GM23338 (cell line): Measurements from ENCODE around the gene PLEKHA7. TPM values are rescaled to one million over a fixed set of nuclear protein-coding genes. Genes with fewer than 3 reads are reported as not detected.
"Not testable (repeated sequence)": the region's sequence is repeated elsewhere in the genome, so short reads cannot be mapped to it uniquely, and the experiment has no call there.

ENCODE experiments used
- ATAC-seq: fragments of 200-7000 bp; cut with Tn5 transposase; 3 replicates; pipeline ENCODE4 v1.9.1; 2020
- DNase-seq: peaks from one replicate; pipeline ENCODE4 v3.0.0-alpha.2; 2015; ENCODE audit warnings: low spot score
- H2AFZ ChIP-seq: fragments of 200-600 bp; sonication (generic); 2 replicates; pipeline ENCODE4 v1.8.0; 2016; ENCODE audit warnings: antibody characterized with exemption, mild to moderate bottlenecking, moderate library complexity
- H3F3A ChIP-seq: fragments of 200-600 bp; sonication (generic); replicated peaks from 2 replicates; pipeline ENCODE4 v1.8.0; 2017; ENCODE audit warnings: antibody characterized with exemption, mixed run types, low read depth
- H3K27ac ChIP-seq: fragments of 200-600 bp; sonication (generic); 2 replicates; pipeline ENCODE4 v1.6.1; 2016; ENCODE audit warnings: low read depth
- H3K27me3 ChIP-seq: fragments of 200-600 bp; sonication (generic); 2 replicates; pipeline ENCODE4 v1.8.0; 2016; ENCODE audit warnings: mild to moderate bottlenecking, mixed run types, moderate library complexity; ENCODE audit not compliant: insufficient read depth
- H3K36me3 ChIP-seq: fragments of 200-600 bp; sonication (generic); 2 replicates; pipeline ENCODE4 v1.8.0; 2016; ENCODE audit warnings: mild to moderate bottlenecking; ENCODE audit not compliant: insufficient read depth
- H3K4me1 ChIP-seq: fragments of 200-600 bp; sonication (generic); 2 replicates; pipeline ENCODE4 v1.8.0; 2016; ENCODE audit warnings: mild to moderate bottlenecking, moderate library complexity; ENCODE audit not compliant: insufficient read depth
- H3K4me2 ChIP-seq: fragments of 200-600 bp; sonication (generic); 2 replicates; pipeline ENCODE4 v1.7.1; 2017; ENCODE audit warnings: mixed run types
- H3K4me3 ChIP-seq: fragments of 200-600 bp; sonication (generic); 2 replicates; pipeline ENCODE4 v1.6.1; 2016; ENCODE audit warnings: mixed run types
- H3K79me2 ChIP-seq: fragments of 200-600 bp; sonication (generic); replicated peaks from 2 replicates; pipeline ENCODE4 v1.8.0; 2017; ENCODE audit warnings: mild to moderate bottlenecking; ENCODE audit not compliant: insufficient read depth
- H3K9me2 ChIP-seq: fragments of 200-600 bp; sonication (generic); 2 replicates; pipeline ENCODE4 v1.8.0; 2017; ENCODE audit not compliant: insufficient read depth
- H4K20me1 ChIP-seq: fragments of 200-600 bp; sonication (generic); replicated peaks from 2 replicates; pipeline ENCODE4 v1.8.0; 2017; ENCODE audit warnings: mild to moderate bottlenecking; ENCODE audit not compliant: insufficient read depth
- H3K27ac Mint-ChIP-seq: 2 replicates; pipeline ENCODE4 v1.8.0; 2020; ENCODE audit warnings: inconsistent platforms, mild to moderate bottlenecking, moderate library complexity, mixed read lengths
- H3K27me3 Mint-ChIP-seq: 3 replicates; pipeline ENCODE4 v1.8.0; 2022; ENCODE audit warnings: low read depth, mild to moderate bottlenecking, moderate library complexity, mixed read lengths, inconsistent platforms; ENCODE audit not compliant: insufficient read depth, poor library complexity
- H3K36me3 Mint-ChIP-seq: 3 replicates; pipeline ENCODE4 v1.8.0; 2021; ENCODE audit warnings: low read depth, mild to moderate bottlenecking, inconsistent platforms, moderate library complexity, mixed read lengths
- H3K4me1 Mint-ChIP-seq: 3 replicates; pipeline ENCODE4 v1.8.0; 2020; ENCODE audit warnings: mild to moderate bottlenecking, inconsistent platforms, mixed read lengths
- H3K4me3 Mint-ChIP-seq: 3 replicates; pipeline ENCODE4 v1.8.0; 2021; ENCODE audit warnings: moderate library complexity, mild to moderate bottlenecking, inconsistent platforms, mixed read lengths
- H3K9me3 Mint-ChIP-seq: 3 replicates; pipeline ENCODE4 v1.8.0; 2020; ENCODE audit warnings: moderate library complexity, mild to moderate bottlenecking, inconsistent platforms, mixed read lengths
- polyA plus RNA-seq: library from polyadenylated mRNA; unstranded; fragments of >200 nt; fragmentation: Nextera tagmentation; extraction: Ambion mirVana; gene quantifications from 2 replicates; pipeline ENCODE4 v1.2.1, GENCODE V29; 2016
- total RNA-seq: library from RNA; depleted of rRNA; stranded (reverse); fragments of >200 nt; shearing (Covaris generic); gene quantifications from 2 replicates; pipeline ENCODE4 v1.2.3, GENCODE V29; 2014
- TF ChIP-seq, protein P1 (sequence below): fragments of 250-450 bp; sonication (Bioruptor Pico); IDR thresholded peaks from 2 replicates; pipeline ENCODE4 v1.5.0; 2020; ENCODE audit warnings: mild to moderate bottlenecking, moderate library complexity
- TF ChIP-seq, protein P2 (sequence below), 2 experiments: fragments of 200-600 bp in 1 of 2; sonication (generic) in 1 of 2; conservative IDR thresholded peaks; 2 replicates each; pipeline versions ENCODE4 v1.5.1 to v1.6.1; 2016 to 2017; ENCODE audit warnings: antibody characterized with exemption in 2 of 2, low read depth in 2 of 2, mild to moderate bottlenecking in 2 of 2, moderate library complexity in 1 of 2

PLEKHA7 gene
- total and polyA plus RNA-seq, 2 experiments from 2014 or later = 9.7 to 15.8 TPM

DNA sequence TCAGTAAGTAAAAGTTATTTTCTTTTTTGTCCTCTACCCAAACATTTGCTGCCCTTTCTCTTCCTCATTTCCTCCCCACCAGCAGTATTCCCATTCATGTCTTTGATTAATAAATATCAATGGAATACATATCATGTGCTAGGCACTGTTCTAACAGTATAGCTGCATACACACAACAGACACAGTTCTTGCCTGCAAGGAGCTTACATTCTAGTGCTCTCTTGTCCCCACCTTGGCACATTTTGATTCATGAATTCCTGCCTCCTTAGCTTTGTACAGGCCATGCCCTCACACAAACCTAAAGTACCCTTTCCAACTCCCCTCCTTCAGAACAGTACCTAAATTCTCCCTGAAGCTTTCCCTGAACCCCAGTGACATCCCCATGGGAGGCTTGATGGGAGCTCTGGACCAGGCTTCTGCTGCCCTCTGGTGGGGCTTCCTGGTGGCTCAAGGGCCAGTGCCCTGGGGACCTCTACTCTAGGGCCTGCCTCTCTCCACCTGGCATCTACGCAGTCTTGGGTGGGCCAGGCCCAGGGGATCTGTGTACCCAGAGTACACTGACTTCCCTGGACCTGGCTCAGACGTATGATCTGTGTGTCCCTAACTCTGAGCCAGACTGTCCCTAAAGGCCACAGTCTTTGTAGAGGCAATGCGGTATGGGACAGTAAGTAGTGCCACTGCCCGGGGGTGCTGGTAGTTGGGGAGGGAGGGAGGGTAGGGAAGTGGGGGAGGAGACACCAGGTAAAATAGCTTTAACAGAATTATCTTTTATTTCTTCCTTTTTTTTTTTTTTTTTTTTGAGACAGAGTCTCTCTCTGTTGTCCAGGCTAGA, 49.2 kb upstream of the PLEKHA7 start:
- H3K4me3 ChIP-seq = no peak overlapping the region
- Mint-ChIP-seq H3K4me1 (no peaks in the 10 kb centered on the region), H3K4me3 (no peak overlapping the region), H3K27me3 (peaks cover 6% of the 10 kb centered on the region), H3K9me3 (no peaks in the 10 kb centered on the region), H3K36me3 (no peaks in the 10 kb centered on the region), H3K27ac (no peak overlapping the region)
- H3K36me3 ChIP-seq = no peaks in the 10 kb centered on the region
- TF ChIP-seq, protein P1, sequence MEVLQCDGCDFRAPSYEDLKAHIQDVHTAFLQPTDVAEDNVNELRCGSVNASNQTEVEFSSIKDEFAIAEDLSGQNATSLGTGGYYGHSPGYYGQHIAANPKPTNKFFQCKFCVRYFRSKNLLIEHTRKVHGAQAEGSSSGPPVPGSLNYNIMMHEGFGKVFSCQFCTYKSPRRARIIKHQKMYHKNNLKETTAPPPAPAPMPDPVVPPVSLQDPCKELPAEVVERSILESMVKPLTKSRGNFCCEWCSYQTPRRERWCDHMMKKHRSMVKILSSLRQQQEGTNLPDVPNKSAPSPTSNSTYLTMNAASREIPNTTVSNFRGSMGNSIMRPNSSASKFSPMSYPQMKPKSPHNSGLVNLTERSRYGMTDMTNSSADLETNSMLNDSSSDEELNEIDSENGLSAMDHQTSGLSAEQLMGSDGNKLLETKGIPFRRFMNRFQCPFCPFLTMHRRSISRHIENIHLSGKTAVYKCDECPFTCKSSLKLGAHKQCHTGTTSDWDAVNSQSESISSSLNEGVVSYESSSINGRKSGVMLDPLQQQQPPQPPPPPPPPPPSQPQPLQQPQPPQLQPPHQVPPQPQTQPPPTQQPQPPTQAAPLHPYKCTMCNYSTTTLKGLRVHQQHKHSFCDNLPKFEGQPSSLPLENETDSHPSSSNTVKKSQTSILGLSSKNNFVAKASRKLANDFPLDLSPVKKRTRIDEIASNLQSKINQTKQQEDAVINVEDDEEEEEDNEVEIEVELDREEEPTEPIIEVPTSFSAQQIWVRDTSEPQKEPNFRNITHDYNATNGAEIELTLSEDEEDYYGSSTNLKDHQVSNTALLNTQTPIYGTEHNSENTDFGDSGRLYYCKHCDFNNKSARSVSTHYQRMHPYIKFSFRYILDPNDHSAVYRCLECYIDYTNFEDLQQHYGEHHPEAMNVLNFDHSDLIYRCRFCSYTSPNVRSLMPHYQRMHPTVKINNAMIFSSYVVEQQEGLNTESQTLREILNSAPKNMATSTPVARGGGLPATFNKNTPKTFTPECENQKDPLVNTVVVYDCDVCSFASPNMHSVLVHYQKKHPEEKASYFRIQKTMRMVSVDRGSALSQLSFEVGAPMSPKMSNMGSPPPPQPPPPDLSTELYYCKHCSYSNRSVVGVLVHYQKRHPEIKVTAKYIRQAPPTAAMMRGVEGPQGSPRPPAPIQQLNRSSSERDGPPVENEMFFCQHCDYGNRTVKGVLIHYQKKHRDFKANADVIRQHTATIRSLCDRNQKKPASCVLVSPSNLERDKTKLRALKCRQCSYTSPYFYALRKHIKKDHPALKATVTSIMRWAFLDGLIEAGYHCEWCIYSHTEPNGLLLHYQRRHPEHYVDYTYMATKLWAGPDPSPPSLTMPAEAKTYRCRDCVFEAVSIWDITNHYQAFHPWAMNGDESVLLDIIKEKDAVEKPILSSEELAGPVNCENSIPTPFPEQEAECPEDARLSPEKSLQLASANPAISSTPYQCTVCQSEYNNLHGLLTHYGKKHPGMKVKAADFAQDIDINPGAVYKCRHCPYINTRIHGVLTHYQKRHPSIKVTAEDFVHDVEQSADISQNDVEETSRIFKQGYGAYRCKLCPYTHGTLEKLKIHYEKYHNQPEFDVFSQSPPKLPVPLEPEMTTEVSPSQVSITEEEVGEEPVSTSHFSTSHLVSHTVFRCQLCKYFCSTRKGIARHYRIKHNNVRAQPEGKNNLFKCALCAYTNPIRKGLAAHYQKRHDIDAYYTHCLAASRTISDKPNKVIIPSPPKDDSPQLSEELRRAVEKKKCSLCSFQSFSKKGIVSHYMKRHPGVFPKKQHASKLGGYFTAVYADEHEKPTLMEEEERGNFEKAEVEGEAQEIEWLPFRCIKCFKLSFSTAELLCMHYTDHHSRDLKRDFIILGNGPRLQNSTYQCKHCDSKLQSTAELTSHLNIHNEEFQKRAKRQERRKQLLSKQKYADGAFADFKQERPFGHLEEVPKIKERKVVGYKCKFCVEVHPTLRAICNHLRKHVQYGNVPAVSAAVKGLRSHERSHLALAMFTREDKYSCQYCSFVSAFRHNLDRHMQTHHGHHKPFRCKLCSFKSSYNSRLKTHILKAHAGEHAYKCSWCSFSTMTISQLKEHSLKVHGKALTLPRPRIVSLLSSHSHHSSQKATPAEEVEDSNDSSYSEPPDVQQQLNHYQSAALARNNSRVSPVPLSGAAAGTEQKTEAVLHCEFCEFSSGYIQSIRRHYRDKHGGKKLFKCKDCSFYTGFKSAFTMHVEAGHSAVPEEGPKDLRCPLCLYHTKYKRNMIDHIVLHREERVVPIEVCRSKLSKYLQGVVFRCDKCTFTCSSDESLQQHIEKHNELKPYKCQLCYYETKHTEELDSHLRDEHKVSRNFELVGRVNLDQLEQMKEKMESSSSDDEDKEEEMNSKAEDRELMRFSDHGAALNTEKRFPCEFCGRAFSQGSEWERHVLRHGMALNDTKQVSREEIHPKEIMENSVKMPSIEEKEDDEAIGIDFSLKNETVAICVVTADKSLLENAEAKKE (CRISPR knock-in tag) = no peak
- TF ChIP-seq, protein P2, sequence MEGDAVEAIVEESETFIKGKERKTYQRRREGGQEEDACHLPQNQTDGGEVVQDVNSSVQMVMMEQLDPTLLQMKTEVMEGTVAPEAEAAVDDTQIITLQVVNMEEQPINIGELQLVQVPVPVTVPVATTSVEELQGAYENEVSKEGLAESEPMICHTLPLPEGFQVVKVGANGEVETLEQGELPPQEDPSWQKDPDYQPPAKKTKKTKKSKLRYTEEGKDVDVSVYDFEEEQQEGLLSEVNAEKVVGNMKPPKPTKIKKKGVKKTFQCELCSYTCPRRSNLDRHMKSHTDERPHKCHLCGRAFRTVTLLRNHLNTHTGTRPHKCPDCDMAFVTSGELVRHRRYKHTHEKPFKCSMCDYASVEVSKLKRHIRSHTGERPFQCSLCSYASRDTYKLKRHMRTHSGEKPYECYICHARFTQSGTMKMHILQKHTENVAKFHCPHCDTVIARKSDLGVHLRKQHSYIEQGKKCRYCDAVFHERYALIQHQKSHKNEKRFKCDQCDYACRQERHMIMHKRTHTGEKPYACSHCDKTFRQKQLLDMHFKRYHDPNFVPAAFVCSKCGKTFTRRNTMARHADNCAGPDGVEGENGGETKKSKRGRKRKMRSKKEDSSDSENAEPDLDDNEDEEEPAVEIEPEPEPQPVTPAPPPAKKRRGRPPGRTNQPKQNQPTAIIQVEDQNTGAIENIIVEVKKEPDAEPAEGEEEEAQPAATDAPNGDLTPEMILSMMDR (conservative IDR thresholded peaks at IDR 0.05; ENCODE audit: low read depth in 2 of 2) = peak; percentile 93 to 97
- H2AFZ ChIP-seq = no peak overlapping the region
- ATAC-seq (peak; percentile 100), DNase-seq (peak; percentile 85)
- no peaks in the 10 kb centered on the region for H4K20me1 ChIP-seq
- H3K4me2 ChIP-seq = no peak overlapping the region
- no peaks in the 10 kb centered on the region for H3K9me2 ChIP-seq
- no peaks in the 10 kb centered on the region for H3K27me3 ChIP-seq
- H3K4me1 ChIP-seq = no peaks in the 10 kb centered on the region
- no peaks in the 10 kb centered on the region; the same call in 1 of the 2 replicates for H3F3A ChIP-seq
- no peak overlapping the region for H3K27ac ChIP-seq
- H3K79me2 ChIP-seq = no peaks in the 10 kb centered on the region

DNA sequence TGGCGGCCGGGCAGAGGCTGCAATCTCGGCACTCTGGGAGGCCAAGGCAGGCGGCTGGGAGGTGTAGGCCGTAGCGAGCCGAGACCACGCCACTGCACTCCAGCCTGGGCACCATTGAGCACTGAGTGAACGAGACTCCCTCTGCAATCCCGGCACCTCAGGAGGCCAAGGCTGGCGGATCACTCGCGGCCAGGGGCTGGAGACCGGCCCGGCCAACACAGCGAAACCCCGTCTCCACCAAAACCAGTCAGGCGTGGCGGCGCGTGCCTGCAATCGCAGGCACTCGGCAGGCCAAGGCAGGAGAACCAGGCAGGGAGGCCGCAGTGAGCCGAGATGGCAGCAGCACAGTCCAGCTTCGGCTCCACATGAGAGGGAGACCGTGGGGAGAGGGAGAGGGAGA, 36.9 kb upstream of the PLEKHA7 start:
- not testable (repeated sequence) for H3K79me2 ChIP-seq, H3K4me1 Mint-ChIP-seq, H3F3A ChIP-seq, H3K36me3 ChIP-seq, H4K20me1 ChIP-seq, H3K27ac Mint-ChIP-seq, H3K27ac ChIP-seq, H2AFZ ChIP-seq, H3K4me3 ChIP-seq, H3K4me1 ChIP-seq, ATAC-seq, H3K4me2 ChIP-seq, H3K9me2 ChIP-seq, H3K4me3 Mint-ChIP-seq, H3K27me3 Mint-ChIP-seq, H3K27me3 ChIP-seq, DNase-seq
- Mint-ChIP-seq H3K36me3 (peaks cover 16% of the 10 kb centered on the region), H3K9me3 (peaks cover 23% of the 10 kb centered on the region)

DNA sequence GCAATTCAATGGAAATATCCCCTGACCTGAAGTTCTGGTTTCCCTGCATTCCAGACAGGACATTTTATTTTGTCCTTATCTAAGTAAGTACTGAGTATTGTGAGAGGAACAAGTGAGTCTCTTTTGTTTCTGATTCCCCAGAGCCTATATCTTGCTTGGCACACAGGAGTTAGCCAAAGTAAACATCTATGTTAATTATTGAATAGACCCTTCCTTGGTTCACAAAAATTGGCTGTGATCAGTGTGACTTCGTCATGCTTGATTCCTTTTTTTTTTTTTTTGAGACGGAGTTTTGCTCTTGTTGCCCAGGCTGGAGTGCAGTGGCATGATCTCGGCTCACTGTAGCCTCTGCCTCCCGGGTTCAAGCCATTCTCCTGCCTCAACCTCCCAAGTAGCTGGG, 34.3 kb upstream of the PLEKHA7 start:
- not testable (repeated sequence) for H3K27me3 Mint-ChIP-seq
- H3K36me3 Mint-ChIP-seq = peaks cover 16% of the 10 kb centered on the region

More for the DNA sequence above, 34.3 kb upstream of the PLEKHA7 start:
- not testable (repeated sequence) for H3K27ac Mint-ChIP-seq, H4K20me1 ChIP-seq, ATAC-seq, H3K36me3 ChIP-seq, H3K4me1 Mint-ChIP-seq, H3K4me2 ChIP-seq, H2AFZ ChIP-seq, DNase-seq, H3F3A ChIP-seq, H3K4me3 Mint-ChIP-seq, H3K27me3 ChIP-seq, H3K9me2 ChIP-seq, H3K27ac ChIP-seq, H3K79me2 ChIP-seq, H3K4me3 ChIP-seq, H3K4me1 ChIP-seq
- peaks cover 23% of the 10 kb centered on the region for H3K9me3 Mint-ChIP-seq
